RWPE1 (cell line): Measurements from ENCODE around the gene MEGF6.

Experiments
- CTCF ChIA-PET: fragments of 350-600 bp; sonication (Branson Sonifier 250); formaldehyde crosslinking; extraction: SDS; loops from one replicate; lab custom pipeline; 2021; lab: Yijun Ruan, JAX
- POLR2A ChIA-PET: fragments of 400-600 bp; formaldehyde crosslinking; extraction: SDS; loops from one replicate; lab custom pipeline; 2020; ENCODE audit warnings: antibody characterized with exemption; ENCODE audit not compliant: low non-redundant PET; lab: Yijun Ruan, JAX
- DNase-seq: peaks from one replicate; pipeline ENCODE4 v3.0.0; 2012; ENCODE audit warnings: low spot score
- H3K27ac ChIP-seq: fragments of 450-650 bp; 2 replicates; pipeline ENCODE4 v1.5.1; 2017
- CTCF ChIP-seq: fragments of 450-650 bp; conservative IDR thresholded peaks from 2 replicates; pipeline ENCODE4 v1.5.1; 2017; ENCODE audit warnings: low read depth, mild to moderate bottlenecking

MEGF6 gene

GRCh38 chr1:3618531-3618880 is 7.2 kb upstream of the MEGF6 start:
- ChIA-PET POLR2A (interaction anchor here (0.6 kb wide), 1 partner anchor 33 kb away, joined by 3 read pairs; no protein-coding TSS in a partner anchor), CTCF (interaction anchor here (0.8 to 4.6 kb wide), 27 partner anchors 9 to 165 kb away, joined by 3 to 46 read pairs (median 5); partner anchors contain the start of gene ARHGEF16)
- H3K27ac ChIP-seq: no peak overlapping the region
- DNase-seq: no peak
- no peak for TF ChIP-seq CTCF

- ChIA-PET POLR2A (no interaction called here), CTCF (interaction anchor here (1.4 to 4.6 kb wide), 3 partner anchors 8 to 164 kb away, joined by 3 to 46 read pairs (median 6); partner anchors contain the start of gene ARHGEF16)
- no peak overlapping the region for H3K27ac ChIP-seq
- no peak for TF ChIP-seq CTCF
- no peak for DNase-seq
Measured at GRCh38 chr1:3617806-3618345, 6.6 kb upstream of the MEGF6 start.

GRCh38 chr1:3616861-3617260 is 5.6 kb upstream of the MEGF6 start:
- ChIA-PET CTCF (interaction anchor here (4.6 kb wide), 1 partner anchor 163 kb away, joined by 46 read pairs; the partner anchor contains the start of gene ARHGEF16), POLR2A (no interaction called here)
- no peak for TF ChIP-seq CTCF
- no peak for DNase-seq
- no peak overlapping the region for H3K27ac ChIP-seq

- no peak for DNase-seq
- CTCF ChIA-PET: interaction anchor here (0.7 to 1.9 kb wide), 6 partner anchors 84 to 144 kb away, joined by 3 to 5 read pairs (median 4); no protein-coding TSS in a partner anchor
- POLR2A ChIA-PET: no interaction called here
- no peak overlapping the region for H3K27ac ChIP-seq
- peak; percentile 64 for TF ChIP-seq CTCF
Measured at GRCh38 chr1:3614755-3615742, 3.7 kb upstream of the MEGF6 start.

- no peak for TF ChIP-seq CTCF
- ChIA-PET POLR2A (no interaction called here), CTCF (no interaction called here)
- no peak overlapping the region for H3K27ac ChIP-seq
- no peak for DNase-seq
Measured at GRCh38 chr1:3612123-3612522, 815 bp upstream of the MEGF6 start.

GRCh38 chr1:3610527-3611169 is 660 bp downstream of the MEGF6 start:
- CTCF ChIA-PET: interaction anchor here (1.2 kb wide), 1 partner anchor 120 kb away, joined by 4 read pairs; no protein-coding TSS in a partner anchor
- H3K27ac ChIP-seq: no peak overlapping the region
- no peak for TF ChIP-seq CTCF
- POLR2A ChIA-PET: no interaction called here
- DNase-seq: no peak
